GM12872 (cell line): ENCODE results near the gene KRTAP5-8.

Source experiments
- CTCF ChIP-seq: IDR thresholded peaks from 3 replicates; pipeline ENCODE4 v1.5.1; 2011; ENCODE audit warnings: low read depth, mild to moderate bottlenecking, low read length, moderate library complexity; ENCODE audit not compliant: insufficient read depth

The KRTAP5-8 gene

GRCh38 chr11:71565263-71565662, 27.4 kb downstream of the KRTAP5-8 start, which contains the start of gene KRTAP5-10:
Gene KRTAP5-10 (plus strand): TSS chr11:71565563. CDS start chr11:71565588, 25 bp downstream.
- no peak for TF ChIP-seq CTCF

- TF ChIP-seq CTCF, result no peak
These were observed 28.3 kb downstream of the KRTAP5-8 start for GRCh38 chr11:71566081-71566620.

GRCh38 chr11:71568704-71569349, 31.0 kb downstream of the KRTAP5-8 start:
- TF ChIP-seq CTCF, result no peak

GRCh38 chr11:71572811-71573210, 35.0 kb downstream of the KRTAP5-8 start:
- TF ChIP-seq CTCF, result no peak

GRCh38 chr11:71574418-71574817, 36.6 kb downstream of the KRTAP5-8 start:
- no peak for TF ChIP-seq CTCF

GRCh38 chr11:71575723-71576424, 38.0 kb downstream of the KRTAP5-8 start:
- no peak for TF ChIP-seq CTCF

GRCh38 chr11:71577469-71578004, 39.7 kb downstream of the KRTAP5-8 start:
- TF ChIP-seq CTCF, result no peak
